Stomach smooth muscle (tissue), 2 donors: Measurements from ENCODE around the gene ZNF646.

Experiments used
- H3K27ac ChIP-seq: one replicate; pipeline ENCODE4 v1.7.0; 2013; ENCODE audit warnings: mild to moderate bottlenecking, low read length, inconsistent platforms
- H3K27me3 ChIP-seq, 2 donors: one replicate each; pipeline ENCODE4 v1.7.0; 2013; ENCODE audit warnings: low read length in 2 of 2; ENCODE audit not compliant: insufficient read depth in 2 of 2, control insufficient read depth in 1 of 2
- H3K36me3 ChIP-seq, 2 donors: one replicate each; pipeline ENCODE4 v1.7.0; 2013; ENCODE audit warnings: low read length in 2 of 2; ENCODE audit not compliant: control insufficient read depth in 2 of 2, insufficient read depth in 2 of 2
- H3K4me1 ChIP-seq: one replicate; pipeline ENCODE4 v1.7.0; 2013; ENCODE audit warnings: low read length; ENCODE audit not compliant: control insufficient read depth, insufficient read depth
- H3K4me3 ChIP-seq, 2 donors: one replicate each; pipeline ENCODE4 v1.7.0; 2013; ENCODE audit warnings: low read length in 2 of 2
- H3K9ac ChIP-seq, 2 donors: one replicate each; pipeline ENCODE4 v1.7.0; 2013; ENCODE audit warnings: low read length in 2 of 2, mild to moderate bottlenecking in 1 of 2
- H3K9me3 ChIP-seq, 2 donors: one replicate each; pipeline ENCODE4 v1.7.0; 2013; ENCODE audit warnings: low read length in 2 of 2; ENCODE audit not compliant: control insufficient read depth in 2 of 2
- donor health status: healthy.
- donor health status: Pancreatic carcinoma.

Gene ZNF646

GRCh38 chr16:31132303-31132979 is 58.2 kb downstream of the ZNF646 start:
- H3K4me1 ChIP-seq, result peaks cover 6% of the 10 kb centered on the region

GRCh38 chr16:31133046-31133501 is 58.9 kb downstream of the ZNF646 start:
- peaks cover 26 to 35% of the 10 kb centered on the region in 2 donors for H3K36me3 ChIP-seq
- H3K9me3 ChIP-seq, result no peaks in the 10 kb centered on the region
- H3K27ac ChIP-seq, result no peak overlapping the region
- H3K4me3 ChIP-seq, result no peak overlapping the region
- peaks cover 6% of the 10 kb centered on the region for H3K4me1 ChIP-seq
- H3K27me3 ChIP-seq, result peaks cover 12 to 14% of the 10 kb centered on the region in 2 donors
- H3K9ac ChIP-seq, result no peak overlapping the region

More at GRCh38 chr16:31132303-31132979, 58.2 kb downstream of the ZNF646 start:
- Histone ChIP-seq H3K36me3 (peaks cover 33 to 40% of the 10 kb centered on the region in 2 donors), H3K9me3 (no peaks in the 10 kb centered on the region), H3K9ac (no peak overlapping the region), H3K4me3 (no peak overlapping the region), H3K27me3 (peaks cover 12 to 14% of the 10 kb centered on the region in 2 donors), H3K27ac (no peak overlapping the region)
